Peyer's patch (tissue), 4 donors: ENCODE measurements around the gene ZFR2.

Experiments
- CTCF ChIP-seq, 6 experiments: fragments of 450-650 bp in 4 of 6; fragments of 200-600 bp in 2 of 6; sonication (generic) in 1 of 6; IDR thresholded peaks; one replicate each; pipeline ENCODE4 v1.5.1; 2017 to 2019; ENCODE audit warnings: antibody characterized with exemption in 6 of 6, mild to moderate bottlenecking in 3 of 6, moderate library complexity in 1 of 6
- POLR2A ChIP-seq, 2 donors: fragments of 450-650 bp; IDR thresholded peaks; one replicate each; pipeline ENCODE4 v1.5.1; 2017; ENCODE audit warnings: antibody characterized with exemption in 2 of 2, mild to moderate bottlenecking in 2 of 2, moderate library complexity in 2 of 2

DNA sequence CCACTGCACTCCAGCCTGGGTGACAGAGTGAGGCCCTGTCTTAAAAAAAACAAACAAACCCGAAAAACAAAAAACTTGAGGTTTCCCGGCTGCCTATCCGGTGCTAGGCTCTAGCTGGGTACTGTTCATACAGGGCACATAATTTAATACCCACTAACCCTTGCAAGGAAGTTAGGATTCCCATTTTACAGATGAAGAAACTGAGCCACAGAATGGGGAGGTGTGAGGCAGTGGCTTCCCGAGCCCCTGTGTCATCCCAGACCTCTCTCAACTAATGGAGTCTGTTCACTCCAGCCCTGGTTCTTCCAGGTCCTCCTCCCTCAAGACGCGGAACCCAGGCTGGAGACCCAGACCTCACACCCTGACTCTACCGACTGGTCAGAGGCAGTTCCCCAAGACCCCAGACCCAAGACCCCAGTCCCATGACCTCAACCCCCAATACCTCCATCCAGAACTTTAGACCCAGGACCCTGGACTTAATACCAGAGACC, 107.9 kb downstream of the ZFR2 start:
- TF ChIP-seq CTCF (IDR thresholded peaks at IDR 0.05) (no peak), POLR2A (IDR thresholded peaks at IDR 0.05) (no peak)
